Transverse colon (tissue), 4 donors: ENCODE data around the gene FCRL5. TPM values are rescaled to one million over a fixed set of nuclear protein-coding genes. Genes with fewer than 3 reads are reported as not detected.

Experiments
- DNase-seq: peaks from one replicate; pipeline ENCODE4 v3.0.0-alpha.2; 2019
- H3K27ac ChIP-seq, 4 donors: fragments of 200-600 bp; sonication (generic); 2 replicates each; pipeline ENCODE4 v1.5.1; 2016 to 2018; ENCODE audit warnings: inconsistent platforms in 4 of 4
- H3K27me3 ChIP-seq: fragments of 200-600 bp; sonication (generic); 2 replicates; pipeline ENCODE4 v1.5.1; 2017; ENCODE audit warnings: inconsistent platforms
- H3K36me3 ChIP-seq, 4 donors: fragments of 200-600 bp; sonication (generic); 2 replicates each; pipeline ENCODE4 v1.5.1; 2017 to 2019; ENCODE audit warnings: inconsistent platforms in 4 of 4
- H3K4me1 ChIP-seq, 4 donors: fragments of 200-600 bp; sonication (generic); 2 replicates each; pipeline ENCODE4 v1.5.1; 2017 to 2020; ENCODE audit warnings: inconsistent platforms in 4 of 4
- H3K4me3 ChIP-seq, 4 donors: fragments of 200-600 bp; sonication (generic); 1 replicate in 1 of 4; 2 replicates in 3 of 4; pipeline versions ENCODE4 v1.5.1 to v1.6.1; 2017 to 2019; ENCODE audit warnings: inconsistent platforms in 4 of 4
- H3K9me3 ChIP-seq, 2 donors: fragments of 200-600 bp; sonication (generic); 2 replicates each; pipeline ENCODE4 v1.5.1; 2017 to 2019; ENCODE audit warnings: inconsistent platforms in 2 of 2
- CTCF ChIP-seq, 5 experiments: fragments of 200-600 bp in 3 of 5; fragments of 450-650 bp in 2 of 5; sonication (generic) in 3 of 5; IDR thresholded peaks; 1 replicate in 2 of 5; 2 replicates in 3 of 5; pipeline ENCODE4 v1.5.1; 2016 to 2017; ENCODE audit warnings: antibody characterized with exemption in 5 of 5, inconsistent platforms in 3 of 5, mild to moderate bottlenecking in 2 of 5, moderate library complexity in 1 of 5
- EP300 ChIP-seq: sonication (generic); formaldehyde crosslinking; IDR thresholded peaks from one replicate; pipeline ENCODE4 v1.6.1; 2017; ENCODE audit warnings: antibody characterized with exemption, low read depth
- POLR2A ChIP-seq: fragments of 450-650 bp; IDR thresholded peaks from one replicate; pipeline ENCODE4 v1.6.1; 2016; ENCODE audit warnings: antibody characterized with exemption, mild to moderate bottlenecking, moderate library complexity
- POLR2AphosphoS5 ChIP-seq, 3 donors: sonication (generic); formaldehyde crosslinking; IDR thresholded peaks; one replicate each; pipeline ENCODE4 v1.6.1; 2016; ENCODE audit warnings: antibody characterized with exemption in 3 of 3
- WGBS, 2 donors: methylation state at CpG; one replicate each; pipeline ENCODE4 v1.1.5; 2018; ENCODE audit warnings: low coverage in 1 of 2; 5-methylcytosine and 5-hydroxymethylcytosine counted together
- in situ Hi-C, 4 donors: fragments of 200-750 bp; cut with MboI; loops; one replicate each; pipeline versions ENCODE4 v1.15.0 to v1.15.1; 2017; ENCODE audit warnings: low sequenced_read_pairs in 3 of 4, low pct_ligation_motif_present in 1 of 4, low pct_unique_long_range_greater_than_20kb in 1 of 4
- intact Hi-C: fragments of 100-400 bp; cut with DNase I; formaldehyde crosslinking; loops from one replicate; pipeline ENCODE4 v1.15.1; 2023; ENCODE audit warnings: low total_unique reads
- total RNA-seq, 4 donors: library from RNA; depleted of rRNA; stranded (reverse); fragments of >200 nt; gene quantifications; one replicate each; pipeline ENCODE4 v1.1.0, GENCODE V29; 2016

Gene FCRL5
- total RNA-seq, 4 donors from 2014 or later, result 0.20 to 28.7 (median 1.2) TPM

GRCh38 chr1:157542676-157543075 is 9.6 kb downstream of the FCRL5 start:
- H3K9me3 ChIP-seq, result no peaks in the 10 kb centered on the region
- H3K4me1 ChIP-seq, result no peaks in the 10 kb centered on the region
- intact Hi-C loops (no loop called here), in situ Hi-C loops (no loop called here)
- no peak for DNase-seq
- 67 to 83% methylated on average over 3 to 6 of the region's 6 CpGs for WGBS, 2 donors
- no peaks in the 10 kb centered on the region for H3K27me3 ChIP-seq
- H3K36me3 ChIP-seq, result no peaks in the 10 kb centered on the region
- no peak for TF ChIP-seq EP300
- TF ChIP-seq POLR2AphosphoS5 (IDR thresholded peaks at IDR 0.05), result no peak
- TF ChIP-seq CTCF (IDR thresholded peaks at IDR 0.05), result no peak
- no peak for TF ChIP-seq POLR2A
- H3K4me3 ChIP-seq, result no peak overlapping the region
- no peak overlapping the region for H3K27ac ChIP-seq

DNA sequence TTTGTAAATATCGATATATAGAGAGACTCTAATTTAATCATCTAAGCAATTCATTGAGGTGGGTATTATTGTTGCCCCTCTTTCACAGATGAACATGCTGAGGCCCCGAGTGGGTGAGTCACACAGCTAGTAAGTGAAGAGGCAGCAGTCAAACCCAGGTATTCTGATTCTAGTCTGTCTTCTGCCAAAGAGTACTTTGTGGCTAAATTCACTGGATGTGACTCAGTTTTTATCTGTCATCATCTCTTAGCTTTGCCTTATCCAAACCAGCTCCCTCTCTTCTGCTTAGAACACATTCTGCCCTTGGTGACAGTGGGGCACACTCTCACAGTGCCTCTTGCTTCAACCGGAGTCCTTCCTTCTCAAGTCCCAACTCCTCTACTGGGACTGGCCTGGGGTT is 11.5 kb downstream of the FCRL5 start:
- Histone ChIP-seq H3K4me1 (no peaks in the 10 kb centered on the region), H3K27ac (no peak overlapping the region), H3K4me3 (no peak overlapping the region), H3K36me3 (no peaks in the 10 kb centered on the region), H3K27me3 (no peaks in the 10 kb centered on the region), H3K9me3 (no peaks in the 10 kb centered on the region)
- 76 to 93% methylated on average over 3 of the region's 3 CpGs for WGBS, 2 donors
- DNase-seq, result no peak
- intact Hi-C loops (no loop called here), in situ Hi-C loops (no loop called here)
- TF ChIP-seq EP300, result no peak

GRCh38 chr1:157540160-157540748 is 12.1 kb downstream of the FCRL5 start:
- intact Hi-C loops (no loop called here), in situ Hi-C loops (no loop called here)
- Histone ChIP-seq H3K4me3 (no peak overlapping the region), H3K4me1 (no peaks in the 10 kb centered on the region), H3K36me3 (no peaks in the 10 kb centered on the region), H3K27me3 (no peaks in the 10 kb centered on the region), H3K27ac (no peak overlapping the region), H3K9me3 (no peaks in the 10 kb centered on the region)
- 20 to 21% methylated on average over 2 of the region's 2 CpGs for WGBS, 2 donors
- TF ChIP-seq CTCF (IDR thresholded peaks at IDR 0.05) (no peak), EP300 (no peak), POLR2AphosphoS5 (IDR thresholded peaks at IDR 0.05) (no peak), POLR2A (no peak)
- no peak for DNase-seq

GRCh38 chr1:157539568-157539967 is 12.7 kb downstream of the FCRL5 start:
- TF ChIP-seq CTCF (IDR thresholded peaks at IDR 0.05) (no peak), EP300 (no peak), POLR2AphosphoS5 (IDR thresholded peaks at IDR 0.05) (no peak), POLR2A (no peak)
- H3K36me3 ChIP-seq, result no peaks in the 10 kb centered on the region
- H3K4me1 ChIP-seq, result no peaks in the 10 kb centered on the region
- intact Hi-C loops, result no loop called here
- in situ Hi-C loops, result no loop called here
- H3K27ac ChIP-seq, result no peak overlapping the region
- no peak for DNase-seq
- H3K27me3 ChIP-seq, result no peaks in the 10 kb centered on the region
- no peak overlapping the region for H3K4me3 ChIP-seq
- no peaks in the 10 kb centered on the region for H3K9me3 ChIP-seq

- WGBS, 2 donors, result 75 to 83% methylated on average over 1 to 3 of the region's 3 CpGs
- Histone ChIP-seq H3K9me3 (no peaks in the 10 kb centered on the region), H3K4me1 (no peaks in the 10 kb centered on the region), H3K36me3 (peaks cover 0 to 3% (median 0%) of the 10 kb centered on the region in 4 donors), H3K4me3 (no peak overlapping the region), H3K27me3 (no peaks in the 10 kb centered on the region), H3K27ac (no peak overlapping the region)
- no peak for DNase-seq
- no peak for TF ChIP-seq POLR2AphosphoS5 (IDR thresholded peaks at IDR 0.05)
- in situ Hi-C loops, result no loop called here
- intact Hi-C loops, result no loop called here
Measured at GRCh38 chr1:157532569-157532968, 19.7 kb downstream of the FCRL5 start.
